H9 (cell line): Measurements from ENCODE around the gene CADPS. TPM values are rescaled to one million over a fixed set of nuclear protein-coding genes. Genes with fewer than 3 reads are reported as not detected.

Experiments
- DNase-seq: peaks from one replicate; pipeline ENCODE4 v3.0.0-alpha.2; 2017
- H2AFZ ChIP-seq: one replicate; pipeline ENCODE4 v1.6.1; 2013; ENCODE audit warnings: mild to moderate bottlenecking, low read length, control low read depth, moderate library complexity
- H2AK5ac ChIP-seq: 2 replicates; pipeline ENCODE4 v1.6.1; 2013; ENCODE audit warnings: low read length, control low read depth, mixed read lengths; ENCODE audit not compliant: insufficient read length
- H2BK120ac ChIP-seq: one replicate; pipeline ENCODE4 v1.6.1; 2013; ENCODE audit warnings: low read depth, mild to moderate bottlenecking, low read length, control low read depth, inconsistent platforms; ENCODE audit not compliant: poor library complexity, severe bottlenecking
- H2BK12ac ChIP-seq: 2 replicates; pipeline ENCODE4 v1.6.1; 2013; ENCODE audit warnings: low read length, control low read depth, mixed read lengths, low read depth; ENCODE audit not compliant: insufficient read length
- H2BK15ac ChIP-seq: 2 replicates; pipeline ENCODE4 v1.6.1; 2013; ENCODE audit warnings: low read depth, low read length, control low read depth
- H2BK20ac ChIP-seq: one replicate; pipeline ENCODE4 v1.6.1; 2013; ENCODE audit warnings: low read depth, mild to moderate bottlenecking, low read length, control low read depth, inconsistent platforms; ENCODE audit not compliant: poor library complexity, severe bottlenecking
- H2BK5ac ChIP-seq: 2 replicates; pipeline ENCODE4 v1.6.1; 2013; ENCODE audit warnings: low read length, control low read depth, mixed read lengths; ENCODE audit not compliant: insufficient read length
- H3K14ac ChIP-seq: 2 replicates; pipeline ENCODE4 v1.6.1; 2013; ENCODE audit warnings: low read length, control low read depth; ENCODE audit not compliant: insufficient read depth
- H3K18ac ChIP-seq: 2 replicates; pipeline ENCODE4 v1.6.1; 2013; ENCODE audit warnings: low read depth, mild to moderate bottlenecking, mixed read lengths, low read length, control low read depth; ENCODE audit not compliant: insufficient read length
- H3K23ac ChIP-seq: 2 replicates; pipeline ENCODE4 v1.6.1; 2013; ENCODE audit warnings: low read length, control low read depth, mixed read lengths, low read depth; ENCODE audit not compliant: insufficient read length
- H3K23me2 ChIP-seq: 2 replicates; pipeline ENCODE4 v1.6.1; 2013; ENCODE audit warnings: low read depth, mild to moderate bottlenecking, mixed read lengths, low read length, control low read depth; ENCODE audit not compliant: insufficient read length, poor library complexity, severe bottlenecking
- H3K27ac ChIP-seq: 2 replicates; pipeline ENCODE4 v1.5.1; 2013; ENCODE audit warnings: low read length, control low read depth, mixed read lengths, low read depth; ENCODE audit not compliant: insufficient read length
- H3K27me3 ChIP-seq: 2 replicates; pipeline ENCODE4 v1.6.1; 2013; ENCODE audit warnings: low read length, control low read depth, inconsistent platforms; ENCODE audit not compliant: insufficient read depth
- H3K4ac ChIP-seq: 2 replicates; pipeline ENCODE4 v1.6.1; 2013; ENCODE audit warnings: low read depth, mild to moderate bottlenecking, control low read depth, inconsistent platforms, low read length, moderate library complexity
- H3K4me1 ChIP-seq: 2 replicates; pipeline ENCODE4 v1.6.1; 2013; ENCODE audit warnings: low read length, control low read depth, inconsistent platforms; ENCODE audit not compliant: insufficient read depth
- H3K4me2 ChIP-seq: 2 replicates; pipeline ENCODE4 v1.6.1; 2013; ENCODE audit warnings: low read length, control low read depth, mixed read lengths; ENCODE audit not compliant: insufficient read length, insufficient read depth
- H3K56ac ChIP-seq: 2 replicates; pipeline ENCODE4 v1.6.1; 2013; ENCODE audit warnings: low read depth, mild to moderate bottlenecking, mixed read lengths, low read length, control low read depth; ENCODE audit not compliant: insufficient read length
- H3K79me1 ChIP-seq: 2 replicates; pipeline ENCODE4 v1.6.1; 2013; ENCODE audit warnings: low read depth, mild to moderate bottlenecking, moderate library complexity, low read length, control low read depth, inconsistent platforms; ENCODE audit not compliant: insufficient read depth, poor library complexity, severe bottlenecking
- H3K79me2 ChIP-seq: 2 replicates; pipeline ENCODE4 v1.6.1; 2013; ENCODE audit warnings: low read length, control low read depth, inconsistent platforms; ENCODE audit not compliant: insufficient read depth
- H3K9ac ChIP-seq: 2 replicates; pipeline ENCODE4 v1.6.1; 2013; ENCODE audit warnings: low read length, control low read depth, mixed read lengths; ENCODE audit not compliant: insufficient read length; ENCODE audit errors: extremely low read depth
- H3K9me3 ChIP-seq: one replicate; pipeline ENCODE4 v1.6.1; 2013; ENCODE audit warnings: low read depth, low read length, inconsistent platforms; ENCODE audit not compliant: control insufficient read depth
- H3T11ph ChIP-seq: one replicate; pipeline ENCODE4 v1.6.1; 2013; ENCODE audit warnings: mild to moderate bottlenecking, low read length, control low read depth, inconsistent platforms
- H4K20me1 ChIP-seq: one replicate; pipeline ENCODE4 v1.6.1; 2013; ENCODE audit not compliant: control insufficient read depth, insufficient read length, insufficient read depth
- H4K5ac ChIP-seq: 2 replicates; pipeline ENCODE4 v1.6.1; 2013; ENCODE audit warnings: low read depth, mild to moderate bottlenecking, mixed read lengths, low read length, control low read depth; ENCODE audit not compliant: insufficient read length
- H4K8ac ChIP-seq: replicated peaks from 2 replicates; pipeline ENCODE4 v1.6.1; 2013; ENCODE audit warnings: low read length, control low read depth, mixed read lengths, low read depth; ENCODE audit not compliant: insufficient read length
- H4K91ac ChIP-seq: 2 replicates; pipeline ENCODE4 v1.6.1; 2013; ENCODE audit warnings: low read depth, mild to moderate bottlenecking, moderate library complexity, mixed read lengths, low read length, control low read depth; ENCODE audit not compliant: insufficient read length
- H3K27ac Mint-ChIP-seq, 3 experiments: 2 replicates in 2 of 3; 3 replicates in 1 of 3; pipeline ENCODE4 v1.8.0; 2020 to 2021; ENCODE audit warnings: mixed read lengths in 3 of 3, mild to moderate bottlenecking in 1 of 3, moderate library complexity in 1 of 3
- H3K27me3 Mint-ChIP-seq: 2 replicates; pipeline ENCODE4 v1.8.0; 2021; ENCODE audit warnings: low read depth, mild to moderate bottlenecking, moderate library complexity, mixed read lengths
- H3K36me3 Mint-ChIP-seq, 3 experiments: 2 replicates in 2 of 3; 3 replicates in 1 of 3; pipeline ENCODE4 v1.8.0; 2020 to 2021; ENCODE audit warnings: low read depth in 3 of 3, mixed read lengths in 3 of 3; ENCODE audit not compliant: insufficient read depth in 1 of 3
- H3K4me1 Mint-ChIP-seq, 2 experiments: 2 replicates each; pipeline ENCODE4 v1.8.0; 2020; ENCODE audit warnings: mixed read lengths in 2 of 2
- H3K4me3 Mint-ChIP-seq, 2 experiments: 2 replicates in 1 of 2; 3 replicates in 1 of 2; pipeline ENCODE4 v1.8.0; 2020 to 2021; ENCODE audit warnings: mild to moderate bottlenecking in 2 of 2, mixed read lengths in 2 of 2, moderate library complexity in 1 of 2
- H3K9me3 Mint-ChIP-seq, 2 experiments: 2 replicates in 1 of 2; 3 replicates in 1 of 2; pipeline ENCODE4 v1.8.0; 2020; ENCODE audit warnings: mild to moderate bottlenecking in 2 of 2, mixed read lengths in 2 of 2, moderate library complexity in 1 of 2
- WGBS: extraction: QIAGEN DNeasy Blood & Tissue Kit; methylation state at CpG from one replicate; pipeline ENCODE4 v1.1.7; 2013; ENCODE audit warnings: missing lambda C conversion rate, low lambda C conversion rate, mixed read lengths; ENCODE audit not compliant: insufficient read length; ENCODE audit errors: extremely low coverage; 5-methylcytosine and 5-hydroxymethylcytosine counted together
- total RNA-seq: library from RNA; stranded (reverse); gene quantifications from 2 replicates; pipeline ENCODE4 v1.2.1, GENCODE V29; 2021
- TF ChIP-seq, protein P1 (sequence below): fragments of 200-600 bp; sonication (generic); conservative IDR thresholded peaks from 3 replicates; pipeline ENCODE4 v1.8.0; 2021; ENCODE audit warnings: antibody characterized with exemption, mild to moderate bottlenecking

CADPS gene
- total RNA-seq, 1 experiment from 2014 or later, result 6.6 TPM

- Histone ChIP-seq H3K4me2 (no peak overlapping the region), H3K79me1 (no peaks in the 10 kb centered on the region), H3K23ac (no peak overlapping the region), H3K9ac (no peak overlapping the region), H3K18ac (no peak overlapping the region), H2AK5ac (no peak overlapping the region), H3K4ac (no peak overlapping the region), H2BK12ac (no peak overlapping the region), H3K4me1 (0 out of 2 replicates have a peak, but pooled peaks cover 5% of the 10 kb centered on the region), H2AFZ (no peak overlapping the region), H3K27ac (no peak overlapping the region), H2BK20ac (no peak overlapping the region), H2BK120ac (no peak overlapping the region), H4K8ac (no peak overlapping the region), H3K14ac (no peak overlapping the region), H3K56ac (no peak overlapping the region), H3K27me3 (no peaks in the 10 kb centered on the region), H3K23me2 (no peaks in the 10 kb centered on the region), H3K79me2 (no peaks in the 10 kb centered on the region), H4K5ac (no peak overlapping the region), H2BK5ac (no peak overlapping the region), H3K9me3 (no peaks in the 10 kb centered on the region), H4K91ac (no peak overlapping the region), H2BK15ac (no peak overlapping the region), H4K20me1 (no peaks in the 10 kb centered on the region), H3T11ph (no peak overlapping the region)
- Mint-ChIP-seq H3K27me3 (peaks cover 11% of the 10 kb centered on the region), H3K4me1 (peaks cover 23 to 39% of the 10 kb centered on the region in 2 experiments), H3K36me3 (no peaks in the 10 kb centered on the region), H3K27ac (no peak overlapping the region; a peak in 1 of 7 replicates), H3K4me3 (no peak overlapping the region), H3K9me3 (no peaks in the 10 kb centered on the region)
- DNase-seq, result no peak
- no CpG with 5 or more reads among the region's 4 CpGs for WGBS
- TF ChIP-seq, protein P1, sequence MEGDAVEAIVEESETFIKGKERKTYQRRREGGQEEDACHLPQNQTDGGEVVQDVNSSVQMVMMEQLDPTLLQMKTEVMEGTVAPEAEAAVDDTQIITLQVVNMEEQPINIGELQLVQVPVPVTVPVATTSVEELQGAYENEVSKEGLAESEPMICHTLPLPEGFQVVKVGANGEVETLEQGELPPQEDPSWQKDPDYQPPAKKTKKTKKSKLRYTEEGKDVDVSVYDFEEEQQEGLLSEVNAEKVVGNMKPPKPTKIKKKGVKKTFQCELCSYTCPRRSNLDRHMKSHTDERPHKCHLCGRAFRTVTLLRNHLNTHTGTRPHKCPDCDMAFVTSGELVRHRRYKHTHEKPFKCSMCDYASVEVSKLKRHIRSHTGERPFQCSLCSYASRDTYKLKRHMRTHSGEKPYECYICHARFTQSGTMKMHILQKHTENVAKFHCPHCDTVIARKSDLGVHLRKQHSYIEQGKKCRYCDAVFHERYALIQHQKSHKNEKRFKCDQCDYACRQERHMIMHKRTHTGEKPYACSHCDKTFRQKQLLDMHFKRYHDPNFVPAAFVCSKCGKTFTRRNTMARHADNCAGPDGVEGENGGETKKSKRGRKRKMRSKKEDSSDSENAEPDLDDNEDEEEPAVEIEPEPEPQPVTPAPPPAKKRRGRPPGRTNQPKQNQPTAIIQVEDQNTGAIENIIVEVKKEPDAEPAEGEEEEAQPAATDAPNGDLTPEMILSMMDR, result no peak
These were observed 321.4 kb downstream of the CADPS start for GRCh38 chr3:62553811-62554210.
